HG02870 (cell line): ENCODE results near the gene C1orf159.
"Not testable (repeated sequence)": the region's sequence is repeated elsewhere in the genome, so short reads cannot be mapped to it uniquely, and the experiment has no call there.

Source experiments
- ATAC-seq: cut with Tn5 transposase; IDR thresholded peaks from one replicate; pipeline ENCODE4 v1.9.1; 2021; ENCODE audit warnings: mild to moderate bottlenecking, moderate library complexity; ENCODE audit not compliant: unreplicated experiment

The C1orf159 gene

GRCh38 chr1:1150100-1150499, 34.2 kb upstream of the C1orf159 start:
- no peak for ATAC-seq

GRCh38 chr1:1149416-1149815, 33.5 kb upstream of the C1orf159 start:
- ATAC-seq, result no peak

GRCh38 chr1:1148569-1148968, 32.7 kb upstream of the C1orf159 start:
- ATAC-seq, result no peak

- no peak for ATAC-seq
These were observed 32.2 kb upstream of the C1orf159 start for GRCh38 chr1:1148061-1148460.

GRCh38 chr1:1146596-1146995, 30.7 kb upstream of the C1orf159 start:
- ATAC-seq, result no peak

GRCh38 chr1:1146026-1146425, 30.1 kb upstream of the C1orf159 start:
- no peak for ATAC-seq

GRCh38 chr1:1145547-1145914, 29.6 kb upstream of the C1orf159 start:
- no peak for ATAC-seq

- ATAC-seq, result no peak
These were observed 29.1 kb upstream of the C1orf159 start for GRCh38 chr1:1144843-1145546.

GRCh38 chr1:1144122-1144842, 28.4 kb upstream of the C1orf159 start:
- no peak for ATAC-seq

GRCh38 chr1:1143636-1144035, 27.7 kb upstream of the C1orf159 start:
- no peak for ATAC-seq

- no peak for ATAC-seq
These were observed 27.0 kb upstream of the C1orf159 start for GRCh38 chr1:1142844-1143243.

GRCh38 chr1:1142352-1142751, 26.5 kb upstream of the C1orf159 start:
- not testable (repeated sequence) for ATAC-seq

- no peak for ATAC-seq
These were observed 26.0 kb upstream of the C1orf159 start for GRCh38 chr1:1141911-1142250.

GRCh38 chr1:1141244-1141910, 25.5 kb upstream of the C1orf159 start:
- no peak for ATAC-seq

GRCh38 chr1:1140673-1141072, 24.8 kb upstream of the C1orf159 start:
- no peak for ATAC-seq

GRCh38 chr1:1137256-1138045, 21.6 kb upstream of the C1orf159 start:
- no peak for ATAC-seq

GRCh38 chr1:1136547-1137230, 20.8 kb upstream of the C1orf159 start:
- no peak for ATAC-seq

GRCh38 chr1:1135339-1136136, 19.6 kb upstream of the C1orf159 start:
- no peak for ATAC-seq

GRCh38 chr1:1134300-1134970, 18.5 kb upstream of the C1orf159 start:
- no peak for ATAC-seq
